Naive thymus-derived CD4-positive, alpha-beta T cell (primary cell): ENCODE measurements around the gene TCF7. TPM values are rescaled to one million over a fixed set of nuclear protein-coding genes. Genes with fewer than 3 reads are reported as not detected.

Experiments
- ATAC-seq: fragments of 150-1000 bp; cut with Tn5 transposase; 2 replicates; pipeline ENCODE4 v1.10.0; 2021; ENCODE audit warnings: mild to moderate bottlenecking, moderate library complexity
- CTCF ChIA-PET: fragments of 350-600 bp; sonication (Branson Sonifier 250); formaldehyde crosslinking; loops from one replicate; lab custom pipeline; 2021; ENCODE audit warnings: antibody characterized with exemption; lab: Charles Lee
- POLR2A ChIA-PET: fragments of 350-600 bp; sonication (Branson Sonifier 250); formaldehyde crosslinking; loops from one replicate; lab custom pipeline; 2021; ENCODE audit warnings: antibody characterized with exemption, inconsistent platforms; lab: Charles Lee
- DNase-seq, 9 donors: peaks; one replicate each; pipeline versions ENCODE4 v3.0.0 to v3.0.0-alpha.2; 2020 to 2022; ENCODE audit warnings: mixed read lengths in 1 of 9
- H3K27ac ChIP-seq: one replicate; pipeline ENCODE4 v1.7.0; 2013; ENCODE audit warnings: mild to moderate bottlenecking, low read depth, low read length, moderate library complexity
- H3K27me3 ChIP-seq, 2 donors: one replicate each; pipeline ENCODE4 v1.7.0; 2013; ENCODE audit warnings: low read length in 2 of 2, mild to moderate bottlenecking in 2 of 2, moderate library complexity in 2 of 2; ENCODE audit not compliant: control insufficient read depth in 2 of 2, insufficient read depth in 2 of 2
- H3K36me3 ChIP-seq, 3 experiments: 1 replicate in 2 of 3; 2 replicates in 1 of 3; pipeline ENCODE4 v1.7.0; 2013; ENCODE audit warnings: low read length in 3 of 3, mild to moderate bottlenecking in 3 of 3, moderate library complexity in 1 of 3; ENCODE audit not compliant: insufficient read depth in 3 of 3, control insufficient read depth in 2 of 3
- H3K4me1 ChIP-seq, 2 donors: one replicate each; pipeline ENCODE4 v1.7.0; 2013; ENCODE audit warnings: low read length in 2 of 2, mild to moderate bottlenecking in 2 of 2, moderate library complexity in 1 of 2; ENCODE audit not compliant: control insufficient read depth in 2 of 2, insufficient read depth in 2 of 2
- H3K4me3 ChIP-seq: 2 replicates; pipeline ENCODE4 v1.7.0; 2013; ENCODE audit warnings: mild to moderate bottlenecking, low read length
- H3K9me3 ChIP-seq, 3 experiments: 1 replicate in 2 of 3; 2 replicates in 1 of 3; pipeline ENCODE4 v1.7.0; 2013; ENCODE audit warnings: low read length in 3 of 3; ENCODE audit not compliant: control insufficient read depth in 2 of 3
- H3K27ac Mint-ChIP-seq, 9 donors: one replicate each; pipeline ENCODE4 v1.8.0; 2020 to 2022; ENCODE audit warnings: mixed read lengths in 9 of 9, mild to moderate bottlenecking in 8 of 9, moderate library complexity in 5 of 9, inconsistent platforms in 2 of 9
- H3K27me3 Mint-ChIP-seq, 5 donors: one replicate each; pipeline ENCODE4 v1.8.0; 2021 to 2022; ENCODE audit warnings: mixed read lengths in 5 of 5, mild to moderate bottlenecking in 1 of 5
- H3K36me3 Mint-ChIP-seq, 5 donors: one replicate each; pipeline ENCODE4 v1.8.0; 2020 to 2022; ENCODE audit warnings: mixed read lengths in 5 of 5, mild to moderate bottlenecking in 3 of 5, inconsistent platforms in 1 of 5
- H3K4me1 Mint-ChIP-seq, 7 donors: one replicate each; pipeline ENCODE4 v1.8.0; 2020 to 2022; ENCODE audit warnings: mixed read lengths in 7 of 7, mild to moderate bottlenecking in 3 of 7, inconsistent platforms in 1 of 7
- H3K4me3 Mint-ChIP-seq, 10 donors: one replicate each; pipeline ENCODE4 v1.8.0; 2020 to 2022; ENCODE audit warnings: mild to moderate bottlenecking in 10 of 10, mixed read lengths in 10 of 10, moderate library complexity in 6 of 10, inconsistent platforms in 2 of 10
- H3K9me3 Mint-ChIP-seq, 11 donors: one replicate each; pipeline ENCODE4 v1.8.0; 2020 to 2022; ENCODE audit warnings: mixed read lengths in 11 of 11, mild to moderate bottlenecking in 4 of 11, inconsistent platforms in 1 of 11, moderate library complexity in 1 of 11
- intact Hi-C, 2 donors: fragments of 100-400 bp; cut with micrococcal nuclease; formaldehyde crosslinking; loops; one replicate each; pipeline ENCODE4 v1.15.1; 2023
- polyA plus RNA-seq, 2 donors: library from polyadenylated mRNA; unstranded; fragments of 300-500 nt; fragmentation: Illumina TruSeq; gene quantifications; one replicate each; pipeline ENCODE4 v1.2.3, GENCODE V29; 2021
- total RNA-seq, 6 experiments: library from RNA in 5 of 6; stranded (reverse) in 5 of 6; gene quantifications; 1 replicate in 5 of 6; 2 replicates in 1 of 6; pipeline ENCODE4 v1.2.3 and lab custom pipeline; 2021 to 2026

The TCF7 gene
- total and polyA plus RNA-seq, 7 experiments from 2014 or later: 203 to 1,066 (median 560) TPM

GRCh38 chr5:134125039-134126015, 10.8 kb downstream of the TCF7 start:
- ChIA-PET POLR2A (interaction anchor here (1.0 to 48.2 kb wide), 6 partner anchors 48 to 79 kb away, joined by 4 to 1333 read pairs (median 6); no protein-coding TSS in a partner anchor), CTCF (interaction anchor here (1.1 to 28.5 kb wide), 5 partner anchors 8 to 83 kb away, joined by 3 to 394 read pairs (median 116); partner anchors contain the start of gene TCF7)
- H3K9me3 Mint-ChIP-seq: peaks cover 0 to 2% (median 0%) of the 10 kb centered on the region in 11 donors
- peak overlapping the region; percentile 93 to 100 (median 98) for H3K4me3 Mint-ChIP-seq
- H3K36me3 ChIP-seq: peaks cover 3 to 86% (median 47%) of the 10 kb centered on the region in 3 experiments
- ATAC-seq: no peak
- H3K27ac Mint-ChIP-seq: peak overlapping the region; percentile 80 to 99 (median 98)
- peak overlapping the region; percentile 97 for H3K27ac ChIP-seq
- DNase-seq: no peak
- peaks cover 61 to 100% of the 10 kb centered on the region in 2 donors for H3K4me1 ChIP-seq
- H3K9me3 ChIP-seq: no peaks in the 10 kb centered on the region
- peaks cover 20 to 80% (median 56%) of the 10 kb centered on the region in 5 donors for H3K36me3 Mint-ChIP-seq
- peaks cover 0 to 3% (median 0%) of the 10 kb centered on the region in 5 donors for H3K27me3 Mint-ChIP-seq
- intact Hi-C loops: no loop called here
- H3K4me1 Mint-ChIP-seq: peaks cover 31 to 91% (median 69%) of the 10 kb centered on the region in 7 donors
- no peaks in the 10 kb centered on the region for H3K27me3 ChIP-seq
- H3K4me3 ChIP-seq: peak overlapping the region; percentile 86

GRCh38 chr5:134127376-134127861, 12.9 kb downstream of the TCF7 start:
- H3K4me3 ChIP-seq: peak overlapping the region; percentile 86
- Mint-ChIP-seq H3K4me1 (peaks cover 37 to 93% (median 84%) of the 10 kb centered on the region in 7 donors), H3K4me3 (peak overlapping the region; percentile 93 to 100 (median 98)), H3K36me3 (peaks cover 15 to 82% (median 54%) of the 10 kb centered on the region in 5 donors), H3K27me3 (no peaks in the 10 kb centered on the region), H3K9me3 (peaks cover 0 to 2% (median 0%) of the 10 kb centered on the region in 11 donors), H3K27ac (peak overlapping the region; percentile 90 to 99 (median 98))
- CTCF ChIA-PET: interaction anchor here (0.7 to 28.5 kb wide), 5 partner anchors 10 to 85 kb away, joined by 3 to 394 read pairs (median 39); partner anchors contain the start of gene TCF7
- no peaks in the 10 kb centered on the region for H3K27me3 ChIP-seq
- ATAC-seq: no peak
- H3K4me1 ChIP-seq: peaks cover 78 to 100% of the 10 kb centered on the region in 2 donors
- POLR2A ChIA-PET: interaction anchor here (0.6 to 48.2 kb wide), 2 partner anchors 54 to 81 kb away, joined by 3 to 1333 read pairs; no protein-coding TSS in a partner anchor
- peaks cover 3 to 85% (median 42%) of the 10 kb centered on the region in 3 experiments for H3K36me3 ChIP-seq
- peak overlapping the region; percentile 97 for H3K27ac ChIP-seq
- intact Hi-C loops: loop anchor here in 1 of 2 donors (1.0 kb wide), 1 partner anchor 8 kb away; no protein-coding TSS in a partner anchor
- DNase-seq: peak in 1 of 9 donors; percentile 75
- no peaks in the 10 kb centered on the region for H3K9me3 ChIP-seq

- CTCF ChIA-PET: interaction anchor here (0.7 to 28.5 kb wide), 5 partner anchors 11 to 86 kb away, joined by 3 to 394 read pairs (median 39); partner anchors contain the start of gene TCF7
- peaks cover 77 to 98% of the 10 kb centered on the region in 2 donors for H3K4me1 ChIP-seq
- no peaks in the 10 kb centered on the region for H3K27me3 ChIP-seq
- ATAC-seq (no peak), DNase-seq (peak in 1 of 9 donors; percentile 48)
- peak overlapping the region; percentile 86 for H3K4me3 ChIP-seq
- H3K9me3 ChIP-seq: no peaks in the 10 kb centered on the region
- POLR2A ChIA-PET: interaction anchor here (2.5 to 48.2 kb wide), 3 partner anchors 49 to 82 kb away, joined by 11 to 1333 read pairs (median 12); partner anchors contain the start of gene SKP1
- intact Hi-C loops: loop anchor here in 1 of 2 donors (1.0 kb wide), 1 partner anchor 9 kb away; no protein-coding TSS in a partner anchor
- peaks cover 3 to 82% (median 35%) of the 10 kb centered on the region in 3 experiments for H3K36me3 ChIP-seq
- peak overlapping the region; percentile 97 for H3K27ac ChIP-seq
- peak overlapping the region; percentile 90 to 99 (median 98) for H3K27ac Mint-ChIP-seq
- H3K9me3 Mint-ChIP-seq: peaks cover 0 to 2% (median 0%) of the 10 kb centered on the region in 11 donors
- H3K4me3 Mint-ChIP-seq: peak overlapping the region; percentile 93 to 100 (median 98)
- peaks cover 44 to 94% (median 86%) of the 10 kb centered on the region in 7 donors for H3K4me1 Mint-ChIP-seq
- peaks cover 15 to 82% (median 56%) of the 10 kb centered on the region in 5 donors for H3K36me3 Mint-ChIP-seq
- no peaks in the 10 kb centered on the region for H3K27me3 Mint-ChIP-seq
Observed at GRCh38 chr5:134127988-134128647, 13.6 kb downstream of the TCF7 start.

GRCh38 chr5:134128648-134128995, 14.1 kb downstream of the TCF7 start:
- Mint-ChIP-seq H3K27me3 (no peaks in the 10 kb centered on the region), H3K9me3 (peaks cover 0 to 2% (median 0%) of the 10 kb centered on the region in 11 donors), H3K27ac (peak overlapping the region; percentile 90 to 99 (median 98)), H3K4me3 (peak overlapping the region; percentile 93 to 100 (median 98)), H3K36me3 (peaks cover 10 to 78% (median 52%) of the 10 kb centered on the region in 5 donors), H3K4me1 (peaks cover 40 to 93% (median 87%) of the 10 kb centered on the region in 7 donors)
- intact Hi-C loops: no loop called here
- POLR2A ChIA-PET: interaction anchor here (1.7 to 48.2 kb wide), 4 partner anchors 48 to 97 kb away, joined by 5 to 1333 read pairs (median 12); partner anchors contain the start of genes PPP2CA and SKP1
- Histone ChIP-seq H3K4me1 (peaks cover 77 to 98% of the 10 kb centered on the region in 2 donors), H3K9me3 (no peaks in the 10 kb centered on the region), H3K4me3 (peak overlapping the region; percentile 86), H3K27ac (peak overlapping the region; percentile 97), H3K27me3 (no peaks in the 10 kb centered on the region), H3K36me3 (peaks cover 3 to 81% (median 30%) of the 10 kb centered on the region in 3 experiments)
- ATAC-seq (no peak), DNase-seq (no peak)
- CTCF ChIA-PET: interaction anchor here (2.0 to 28.5 kb wide), 4 partner anchors 11 to 86 kb away, joined by 5 to 394 read pairs (median 78); partner anchors contain the start of gene TCF7

- H3K27me3 ChIP-seq: no peaks in the 10 kb centered on the region
- intact Hi-C loops: no loop called here
- Mint-ChIP-seq H3K27me3 (no peaks in the 10 kb centered on the region), H3K4me3 (peak overlapping the region; percentile 93 to 100 (median 98)), H3K27ac (peak overlapping the region; percentile 90 to 99 (median 98)), H3K4me1 (peaks cover 41 to 98% (median 90%) of the 10 kb centered on the region in 7 donors), H3K9me3 (peaks cover 0 to 2% (median 0%) of the 10 kb centered on the region in 11 donors), H3K36me3 (peaks cover 9 to 77% (median 49%) of the 10 kb centered on the region in 5 donors)
- ATAC-seq (no peak), DNase-seq (peak in 7 of 9 donors; percentile 59 to 72 (median 63))
- H3K27ac ChIP-seq: peak overlapping the region; percentile 97
- peaks cover 80 to 98% of the 10 kb centered on the region in 2 donors for H3K4me1 ChIP-seq
- H3K36me3 ChIP-seq: peaks cover 8 to 84% (median 28%) of the 10 kb centered on the region in 3 experiments
- peak overlapping the region; percentile 86 for H3K4me3 ChIP-seq
- no peaks in the 10 kb centered on the region for H3K9me3 ChIP-seq
- ChIA-PET CTCF (interaction anchor here (0.6 to 28.5 kb wide), 11 partner anchors 10 to 92 kb away, joined by 3 to 394 read pairs (median 5); partner anchors contain the start of gene TCF7), POLR2A (interaction anchor here (0.6 to 48.2 kb wide), 7 partner anchors 47 to 124 kb away, joined by 3 to 1333 read pairs (median 5); partner anchors contain the start of genes PPP2CA and SKP1)
Observed at GRCh38 chr5:134129411-134130238, 15.1 kb downstream of the TCF7 start.
